HEK293 (cell line): ENCODE results near the gene RHBDF1.

Source experiments
- HOXD13 ChIP-seq: sonication (generic); formaldehyde crosslinking; IDR thresholded peaks from 2 replicates; pipeline ENCODE4 v1.8.0; 2022; ENCODE audit warnings: missing genetic modification reagents, borderline replicate concordance
- KLF10 ChIP-seq: fragments of 450-650 bp; IDR thresholded peaks from 2 replicates; pipeline ENCODE4 v1.5.1; 2018; ENCODE audit warnings: missing biosample characterization, mild to moderate bottlenecking, missing genetic modification characterization
- REPIN1 ChIP-seq: fragments of 450-650 bp; formaldehyde crosslinking; IDR thresholded peaks from 2 replicates; pipeline ENCODE4 v1.5.1; 2017; ENCODE audit warnings: missing biosample characterization, missing genetic modification characterization, low read depth
- SCRT2 ChIP-seq: fragments of 450-650 bp; formaldehyde crosslinking; IDR thresholded peaks from 2 replicates; pipeline ENCODE4 v1.5.1; 2016; ENCODE audit warnings: missing biosample characterization, missing genetic modification characterization
- ZBTB21 ChIP-seq: fragments of 450-650 bp; formaldehyde crosslinking; IDR thresholded peaks from 2 replicates; pipeline ENCODE4 v1.5.1; 2017; ENCODE audit warnings: missing biosample characterization, missing genetic modification characterization
- ZNF112 ChIP-seq: fragments of 450-650 bp; formaldehyde crosslinking; IDR thresholded peaks from 2 replicates; pipeline ENCODE4 v1.5.0; 2017; ENCODE audit warnings: missing biosample characterization, missing genetic modification characterization
- ZNF175 ChIP-seq: fragments of 450-650 bp; formaldehyde crosslinking; IDR thresholded peaks from 2 replicates; pipeline ENCODE4 v1.5.1; 2016; ENCODE audit warnings: missing biosample characterization, missing genetic modification characterization
- ZNF24 ChIP-seq: fragments of 450-650 bp; formaldehyde crosslinking; IDR thresholded peaks from 2 replicates; pipeline ENCODE4 v1.5.1; 2016; ENCODE audit warnings: missing biosample characterization, missing genetic modification characterization
- ZNF354C ChIP-seq: fragments of 450-650 bp; formaldehyde crosslinking; IDR thresholded peaks from 2 replicates; pipeline ENCODE4 v1.5.1; 2016; ENCODE audit warnings: missing biosample characterization, missing genetic modification characterization, low read depth, borderline replicate concordance
- ZNF362 ChIP-seq: fragments of 450-650 bp; formaldehyde crosslinking; IDR thresholded peaks from 2 replicates; pipeline ENCODE4 v1.5.1; 2016; ENCODE audit warnings: missing biosample characterization, missing genetic modification characterization
- ZNF473 ChIP-seq: fragments of 450-650 bp; formaldehyde crosslinking; IDR thresholded peaks from 2 replicates; pipeline ENCODE4 v1.5.1; 2017; ENCODE audit warnings: missing biosample characterization, missing genetic modification characterization
- ZNF501 ChIP-seq: fragments of 450-650 bp; formaldehyde crosslinking; IDR thresholded peaks from 2 replicates; pipeline ENCODE4 v1.5.1; 2016; ENCODE audit warnings: missing biosample characterization, missing genetic modification characterization
- ZNF518A ChIP-seq: fragments of 450-650 bp; formaldehyde crosslinking; conservative IDR thresholded peaks from 2 replicates; pipeline ENCODE4 v1.5.1; 2016; ENCODE audit warnings: low read depth, missing biosample characterization, missing genetic modification characterization
- ZNF76 ChIP-seq: fragments of 450-650 bp; formaldehyde crosslinking; IDR thresholded peaks from 2 replicates; pipeline ENCODE4; 2016; ENCODE audit warnings: low read depth, missing biosample characterization, missing genetic modification characterization, borderline replicate concordance
- ZNF768 ChIP-seq: fragments of 450-650 bp; formaldehyde crosslinking; IDR thresholded peaks from 2 replicates; pipeline ENCODE4 v1.5.1; 2018; ENCODE audit warnings: missing biosample characterization, mild to moderate bottlenecking, missing genetic modification characterization
- ZNF785 ChIP-seq: fragments of 450-650 bp; formaldehyde crosslinking; IDR thresholded peaks from 2 replicates; pipeline ENCODE4 v1.5.1; 2016; ENCODE audit warnings: missing biosample characterization, missing genetic modification characterization
- TF ChIP-seq, protein P1 (sequence below): IDR thresholded peaks from 2 replicates; pipeline ENCODE4 v1.6.1; 2011; ENCODE audit warnings: mild to moderate bottlenecking, low read depth, low read length, borderline replicate concordance
- TF ChIP-seq, protein P2 (sequence below): fragments of 450-650 bp; formaldehyde crosslinking; IDR thresholded peaks from 2 replicates; pipeline ENCODE4 v1.5.1; 2016; ENCODE audit warnings: missing biosample characterization, missing genetic modification characterization
- TF ChIP-seq, protein P3 (sequence below): fragments of 450-650 bp; formaldehyde crosslinking; conservative IDR thresholded peaks from 2 replicates; pipeline ENCODE4 v1.5.1; 2016; ENCODE audit warnings: low read depth, missing biosample characterization, missing genetic modification characterization
- TF ChIP-seq, protein P4 (sequence below): fragments of 450-650 bp; formaldehyde crosslinking; IDR thresholded peaks from 2 replicates; pipeline ENCODE4 v1.5.1; 2016; ENCODE audit warnings: missing biosample characterization, missing genetic modification characterization
- TF ChIP-seq, protein P5 (sequence below): fragments of 450-650 bp; formaldehyde crosslinking; IDR thresholded peaks from 2 replicates; pipeline ENCODE4 v1.5.1; 2016; ENCODE audit warnings: missing biosample characterization, missing genetic modification characterization

Gene RHBDF1

GRCh38 chr16:53346-54236 is 18.8 kb downstream of the RHBDF1 start, which contains the start of the genes POLR3K and SNRNP25 (continued):
- TF ChIP-seq, protein P1, sequence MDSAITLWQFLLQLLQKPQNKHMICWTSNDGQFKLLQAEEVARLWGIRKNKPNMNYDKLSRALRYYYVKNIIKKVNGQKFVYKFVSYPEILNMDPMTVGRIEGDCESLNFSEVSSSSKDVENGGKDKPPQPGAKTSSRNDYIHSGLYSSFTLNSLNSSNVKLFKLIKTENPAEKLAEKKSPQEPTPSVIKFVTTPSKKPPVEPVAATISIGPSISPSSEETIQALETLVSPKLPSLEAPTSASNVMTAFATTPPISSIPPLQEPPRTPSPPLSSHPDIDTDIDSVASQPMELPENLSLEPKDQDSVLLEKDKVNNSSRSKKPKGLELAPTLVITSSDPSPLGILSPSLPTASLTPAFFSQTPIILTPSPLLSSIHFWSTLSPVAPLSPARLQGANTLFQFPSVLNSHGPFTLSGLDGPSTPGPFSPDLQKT: no peak
- TF ChIP-seq, protein P2, sequence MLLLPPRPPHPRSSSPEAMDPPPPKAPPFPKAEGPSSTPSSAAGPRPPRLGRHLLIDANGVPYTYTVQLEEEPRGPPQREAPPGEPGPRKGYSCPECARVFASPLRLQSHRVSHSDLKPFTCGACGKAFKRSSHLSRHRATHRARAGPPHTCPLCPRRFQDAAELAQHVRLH (tag by site-specific recombination): no peak
- TF ChIP-seq ZNF518A (tag by site-specific recombination): no peak
- TF ChIP-seq, protein P3, sequence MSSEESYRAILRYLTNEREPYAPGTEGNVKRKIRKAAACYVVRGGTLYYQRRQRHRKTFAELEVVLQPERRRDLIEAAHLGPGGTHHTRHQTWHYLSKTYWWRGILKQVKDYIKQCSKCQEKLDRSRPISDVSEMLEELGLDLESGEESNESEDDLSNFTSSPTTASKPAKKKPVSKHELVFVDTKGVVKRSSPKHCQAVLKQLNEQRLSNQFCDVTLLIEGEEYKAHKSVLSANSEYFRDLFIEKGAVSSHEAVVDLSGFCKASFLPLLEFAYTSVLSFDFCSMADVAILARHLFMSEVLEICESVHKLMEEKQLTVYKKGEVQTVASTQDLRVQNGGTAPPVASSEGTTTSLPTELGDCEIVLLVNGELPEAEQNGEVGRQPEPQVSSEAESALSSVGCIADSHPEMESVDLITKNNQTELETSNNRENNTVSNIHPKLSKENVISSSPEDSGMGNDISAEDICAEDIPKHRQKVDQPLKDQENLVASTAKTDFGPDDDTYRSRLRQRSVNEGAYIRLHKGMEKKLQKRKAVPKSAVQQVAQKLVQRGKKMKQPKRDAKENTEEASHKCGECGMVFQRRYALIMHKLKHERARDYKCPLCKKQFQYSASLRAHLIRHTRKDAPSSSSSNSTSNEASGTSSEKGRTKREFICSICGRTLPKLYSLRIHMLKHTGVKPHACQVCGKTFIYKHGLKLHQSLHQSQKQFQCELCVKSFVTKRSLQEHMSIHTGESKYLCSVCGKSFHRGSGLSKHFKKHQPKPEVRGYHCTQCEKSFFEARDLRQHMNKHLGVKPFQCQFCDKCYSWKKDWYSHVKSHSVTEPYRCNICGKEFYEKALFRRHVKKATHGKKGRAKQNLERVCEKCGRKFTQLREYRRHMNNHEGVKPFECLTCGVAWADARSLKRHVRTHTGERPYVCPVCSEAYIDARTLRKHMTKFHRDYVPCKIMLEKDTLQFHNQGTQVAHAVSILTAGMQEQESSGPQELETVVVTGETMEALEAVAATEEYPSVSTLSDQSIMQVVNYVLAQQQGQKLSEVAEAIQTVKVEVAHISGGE (tag by site-specific recombination): 0 out of 2 replicates have a peak, but pooled peaks have one; percentile 21
- 0 out of 2 replicates have a peak, but pooled peaks have one; percentile 33 for TF ChIP-seq ZNF785 (tag by site-specific recombination)
- peak; percentile 75; the same call in 1 of the 2 replicates for TF ChIP-seq REPIN1
- TF ChIP-seq, protein P4, sequence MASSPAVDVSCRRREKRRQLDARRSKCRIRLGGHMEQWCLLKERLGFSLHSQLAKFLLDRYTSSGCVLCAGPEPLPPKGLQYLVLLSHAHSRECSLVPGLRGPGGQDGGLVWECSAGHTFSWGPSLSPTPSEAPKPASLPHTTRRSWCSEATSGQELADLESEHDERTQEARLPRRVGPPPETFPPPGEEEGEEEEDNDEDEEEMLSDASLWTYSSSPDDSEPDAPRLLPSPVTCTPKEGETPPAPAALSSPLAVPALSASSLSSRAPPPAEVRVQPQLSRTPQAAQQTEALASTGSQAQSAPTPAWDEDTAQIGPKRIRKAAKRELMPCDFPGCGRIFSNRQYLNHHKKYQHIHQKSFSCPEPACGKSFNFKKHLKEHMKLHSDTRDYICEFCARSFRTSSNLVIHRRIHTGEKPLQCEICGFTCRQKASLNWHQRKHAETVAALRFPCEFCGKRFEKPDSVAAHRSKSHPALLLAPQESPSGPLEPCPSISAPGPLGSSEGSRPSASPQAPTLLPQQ (tag by site-specific recombination): peak; percentile 87
- peak; percentile 43; the same call in 1 of the 2 replicates for TF ChIP-seq ZBTB21 (tag by site-specific recombination)
- TF ChIP-seq, protein P5, sequence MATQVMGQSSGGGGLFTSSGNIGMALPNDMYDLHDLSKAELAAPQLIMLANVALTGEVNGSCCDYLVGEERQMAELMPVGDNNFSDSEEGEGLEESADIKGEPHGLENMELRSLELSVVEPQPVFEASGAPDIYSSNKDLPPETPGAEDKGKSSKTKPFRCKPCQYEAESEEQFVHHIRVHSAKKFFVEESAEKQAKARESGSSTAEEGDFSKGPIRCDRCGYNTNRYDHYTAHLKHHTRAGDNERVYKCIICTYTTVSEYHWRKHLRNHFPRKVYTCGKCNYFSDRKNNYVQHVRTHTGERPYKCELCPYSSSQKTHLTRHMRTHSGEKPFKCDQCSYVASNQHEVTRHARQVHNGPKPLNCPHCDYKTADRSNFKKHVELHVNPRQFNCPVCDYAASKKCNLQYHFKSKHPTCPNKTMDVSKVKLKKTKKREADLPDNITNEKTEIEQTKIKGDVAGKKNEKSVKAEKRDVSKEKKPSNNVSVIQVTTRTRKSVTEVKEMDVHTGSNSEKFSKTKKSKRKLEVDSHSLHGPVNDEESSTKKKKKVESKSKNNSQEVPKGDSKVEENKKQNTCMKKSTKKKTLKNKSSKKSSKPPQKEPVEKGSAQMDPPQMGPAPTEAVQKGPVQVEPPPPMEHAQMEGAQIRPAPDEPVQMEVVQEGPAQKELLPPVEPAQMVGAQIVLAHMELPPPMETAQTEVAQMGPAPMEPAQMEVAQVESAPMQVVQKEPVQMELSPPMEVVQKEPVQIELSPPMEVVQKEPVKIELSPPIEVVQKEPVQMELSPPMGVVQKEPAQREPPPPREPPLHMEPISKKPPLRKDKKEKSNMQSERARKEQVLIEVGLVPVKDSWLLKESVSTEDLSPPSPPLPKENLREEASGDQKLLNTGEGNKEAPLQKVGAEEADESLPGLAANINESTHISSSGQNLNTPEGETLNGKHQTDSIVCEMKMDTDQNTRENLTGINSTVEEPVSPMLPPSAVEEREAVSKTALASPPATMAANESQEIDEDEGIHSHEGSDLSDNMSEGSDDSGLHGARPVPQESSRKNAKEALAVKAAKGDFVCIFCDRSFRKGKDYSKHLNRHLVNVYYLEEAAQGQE (tag by site-specific recombination): peak; percentile 51; the same call in 1 of the 2 replicates
- 0 out of 2 replicates have a peak, but pooled peaks have one; percentile 15 for TF ChIP-seq HOXD13
- TF ChIP-seq ZNF501 (tag by site-specific recombination): peak; percentile 70
- TF ChIP-seq ZNF175 (tag by site-specific recombination): no peak
- TF ChIP-seq KLF10 (tag by site-specific recombination): peak; percentile 97
- TF ChIP-seq ZNF24 (tag by site-specific recombination): 0 out of 2 replicates have a peak, but pooled peaks have one; percentile 40
- no peak for TF ChIP-seq ZNF354C (tag by site-specific recombination)
- no peak for TF ChIP-seq ZNF362 (tag by site-specific recombination)
- peak; percentile 91 for TF ChIP-seq SCRT2 (tag by site-specific recombination)
- TF ChIP-seq ZNF473 (tag by site-specific recombination): no peak
- TF ChIP-seq ZNF76 (tag by site-specific recombination): peak; percentile 80
- TF ChIP-seq ZNF112 (tag by site-specific recombination): no peak
- 0 out of 2 replicates have a peak, but pooled peaks have one; percentile 4 for TF ChIP-seq ZNF768 (tag by site-specific recombination)
